H9 (cell line): ENCODE data around the gene AGTPBP1. TPM values are rescaled to one million over a fixed set of nuclear protein-coding genes. Genes with fewer than 3 reads are reported as not detected.

Source experiments
- DNase-seq: peaks from one replicate; pipeline ENCODE4 v3.0.0-alpha.2; 2017
- H2AFZ ChIP-seq: one replicate; pipeline ENCODE4 v1.6.1; 2013; ENCODE audit warnings: mild to moderate bottlenecking, low read length, control low read depth, moderate library complexity
- H2AK5ac ChIP-seq: 2 replicates; pipeline ENCODE4 v1.6.1; 2013; ENCODE audit warnings: low read length, control low read depth, mixed read lengths; ENCODE audit not compliant: insufficient read length
- H2BK120ac ChIP-seq: one replicate; pipeline ENCODE4 v1.6.1; 2013; ENCODE audit warnings: low read depth, mild to moderate bottlenecking, low read length, control low read depth, inconsistent platforms; ENCODE audit not compliant: poor library complexity, severe bottlenecking
- H2BK12ac ChIP-seq: 2 replicates; pipeline ENCODE4 v1.6.1; 2013; ENCODE audit warnings: low read length, control low read depth, mixed read lengths, low read depth; ENCODE audit not compliant: insufficient read length
- H2BK15ac ChIP-seq: 2 replicates; pipeline ENCODE4 v1.6.1; 2013; ENCODE audit warnings: low read depth, low read length, control low read depth
- H2BK20ac ChIP-seq: one replicate; pipeline ENCODE4 v1.6.1; 2013; ENCODE audit warnings: low read depth, mild to moderate bottlenecking, low read length, control low read depth, inconsistent platforms; ENCODE audit not compliant: poor library complexity, severe bottlenecking
- H2BK5ac ChIP-seq: 2 replicates; pipeline ENCODE4 v1.6.1; 2013; ENCODE audit warnings: low read length, control low read depth, mixed read lengths; ENCODE audit not compliant: insufficient read length
- H3K14ac ChIP-seq: 2 replicates; pipeline ENCODE4 v1.6.1; 2013; ENCODE audit warnings: low read length, control low read depth; ENCODE audit not compliant: insufficient read depth
- H3K18ac ChIP-seq: 2 replicates; pipeline ENCODE4 v1.6.1; 2013; ENCODE audit warnings: low read depth, mild to moderate bottlenecking, mixed read lengths, low read length, control low read depth; ENCODE audit not compliant: insufficient read length
- H3K23ac ChIP-seq: 2 replicates; pipeline ENCODE4 v1.6.1; 2013; ENCODE audit warnings: low read length, control low read depth, mixed read lengths, low read depth; ENCODE audit not compliant: insufficient read length
- H3K23me2 ChIP-seq: 2 replicates; pipeline ENCODE4 v1.6.1; 2013; ENCODE audit warnings: low read depth, mild to moderate bottlenecking, mixed read lengths, low read length, control low read depth; ENCODE audit not compliant: insufficient read length, poor library complexity, severe bottlenecking
- H3K27ac ChIP-seq: 2 replicates; pipeline ENCODE4 v1.5.1; 2013; ENCODE audit warnings: low read length, control low read depth, mixed read lengths, low read depth; ENCODE audit not compliant: insufficient read length
- H3K27me3 ChIP-seq: 2 replicates; pipeline ENCODE4 v1.6.1; 2013; ENCODE audit warnings: low read length, control low read depth, inconsistent platforms; ENCODE audit not compliant: insufficient read depth
- H3K4ac ChIP-seq: 2 replicates; pipeline ENCODE4 v1.6.1; 2013; ENCODE audit warnings: low read depth, mild to moderate bottlenecking, control low read depth, inconsistent platforms, low read length, moderate library complexity
- H3K4me1 ChIP-seq: 2 replicates; pipeline ENCODE4 v1.6.1; 2013; ENCODE audit warnings: low read length, control low read depth, inconsistent platforms; ENCODE audit not compliant: insufficient read depth
- H3K4me2 ChIP-seq: 2 replicates; pipeline ENCODE4 v1.6.1; 2013; ENCODE audit warnings: low read length, control low read depth, mixed read lengths; ENCODE audit not compliant: insufficient read length, insufficient read depth
- H3K56ac ChIP-seq: 2 replicates; pipeline ENCODE4 v1.6.1; 2013; ENCODE audit warnings: low read depth, mild to moderate bottlenecking, mixed read lengths, low read length, control low read depth; ENCODE audit not compliant: insufficient read length
- H3K79me1 ChIP-seq: 2 replicates; pipeline ENCODE4 v1.6.1; 2013; ENCODE audit warnings: low read depth, mild to moderate bottlenecking, moderate library complexity, low read length, control low read depth, inconsistent platforms; ENCODE audit not compliant: insufficient read depth, poor library complexity, severe bottlenecking
- H3K79me2 ChIP-seq: 2 replicates; pipeline ENCODE4 v1.6.1; 2013; ENCODE audit warnings: low read length, control low read depth, inconsistent platforms; ENCODE audit not compliant: insufficient read depth
- H3K9ac ChIP-seq: 2 replicates; pipeline ENCODE4 v1.6.1; 2013; ENCODE audit warnings: low read length, control low read depth, mixed read lengths; ENCODE audit not compliant: insufficient read length; ENCODE audit errors: extremely low read depth
- H3K9me3 ChIP-seq: one replicate; pipeline ENCODE4 v1.6.1; 2013; ENCODE audit warnings: low read depth, low read length, inconsistent platforms; ENCODE audit not compliant: control insufficient read depth
- H3T11ph ChIP-seq: one replicate; pipeline ENCODE4 v1.6.1; 2013; ENCODE audit warnings: mild to moderate bottlenecking, low read length, control low read depth, inconsistent platforms
- H4K20me1 ChIP-seq: one replicate; pipeline ENCODE4 v1.6.1; 2013; ENCODE audit not compliant: control insufficient read depth, insufficient read length, insufficient read depth
- H4K5ac ChIP-seq: 2 replicates; pipeline ENCODE4 v1.6.1; 2013; ENCODE audit warnings: low read depth, mild to moderate bottlenecking, mixed read lengths, low read length, control low read depth; ENCODE audit not compliant: insufficient read length
- H4K8ac ChIP-seq: replicated peaks from 2 replicates; pipeline ENCODE4 v1.6.1; 2013; ENCODE audit warnings: low read length, control low read depth, mixed read lengths, low read depth; ENCODE audit not compliant: insufficient read length
- H4K91ac ChIP-seq: 2 replicates; pipeline ENCODE4 v1.6.1; 2013; ENCODE audit warnings: low read depth, mild to moderate bottlenecking, moderate library complexity, mixed read lengths, low read length, control low read depth; ENCODE audit not compliant: insufficient read length
- H3K27ac Mint-ChIP-seq, 3 experiments: 2 replicates in 2 of 3; 3 replicates in 1 of 3; pipeline ENCODE4 v1.8.0; 2020 to 2021; ENCODE audit warnings: mixed read lengths in 3 of 3, mild to moderate bottlenecking in 1 of 3, moderate library complexity in 1 of 3
- H3K27me3 Mint-ChIP-seq: 2 replicates; pipeline ENCODE4 v1.8.0; 2021; ENCODE audit warnings: low read depth, mild to moderate bottlenecking, moderate library complexity, mixed read lengths
- H3K36me3 Mint-ChIP-seq, 3 experiments: 2 replicates in 2 of 3; 3 replicates in 1 of 3; pipeline ENCODE4 v1.8.0; 2020 to 2021; ENCODE audit warnings: low read depth in 3 of 3, mixed read lengths in 3 of 3; ENCODE audit not compliant: insufficient read depth in 1 of 3
- H3K4me1 Mint-ChIP-seq, 2 experiments: 2 replicates each; pipeline ENCODE4 v1.8.0; 2020; ENCODE audit warnings: mixed read lengths in 2 of 2
- H3K4me3 Mint-ChIP-seq, 2 experiments: 2 replicates in 1 of 2; 3 replicates in 1 of 2; pipeline ENCODE4 v1.8.0; 2020 to 2021; ENCODE audit warnings: mild to moderate bottlenecking in 2 of 2, mixed read lengths in 2 of 2, moderate library complexity in 1 of 2
- H3K9me3 Mint-ChIP-seq, 2 experiments: 2 replicates in 1 of 2; 3 replicates in 1 of 2; pipeline ENCODE4 v1.8.0; 2020; ENCODE audit warnings: mild to moderate bottlenecking in 2 of 2, mixed read lengths in 2 of 2, moderate library complexity in 1 of 2
- CTCF ChIP-seq: fragments of 200-600 bp; sonication (generic); conservative IDR thresholded peaks from 3 replicates; pipeline ENCODE4 v1.8.0; 2021; ENCODE audit warnings: antibody characterized with exemption, mild to moderate bottlenecking
- WGBS: extraction: QIAGEN DNeasy Blood & Tissue Kit; methylation state at CpG from one replicate; pipeline ENCODE4 v1.1.7; 2013; ENCODE audit warnings: missing lambda C conversion rate, low lambda C conversion rate, mixed read lengths; ENCODE audit not compliant: insufficient read length; ENCODE audit errors: extremely low coverage; 5-methylcytosine and 5-hydroxymethylcytosine counted together
- total RNA-seq: library from RNA; stranded (reverse); gene quantifications from 2 replicates; pipeline ENCODE4 v1.2.1, GENCODE V29; 2021

AGTPBP1 gene
- total RNA-seq, 1 experiment from 2014 or later: 53.1 TPM

- Histone ChIP-seq H3K79me1 (no peaks in the 10 kb centered on the region), H4K8ac (no peak overlapping the region), H3K9ac (no peak overlapping the region), H2BK12ac (no peak overlapping the region), H3K23me2 (no peaks in the 10 kb centered on the region), H3K14ac (no peak overlapping the region), H3K27me3 (no peaks in the 10 kb centered on the region), H4K5ac (no peak overlapping the region), H2AK5ac (no peak overlapping the region), H2AFZ (no peak overlapping the region), H2BK5ac (no peak overlapping the region), H4K91ac (no peak overlapping the region), H3K56ac (no peak overlapping the region), H3K23ac (no peak overlapping the region), H3K9me3 (no peaks in the 10 kb centered on the region), H3K79me2 (no peaks in the 10 kb centered on the region), H3T11ph (no peak overlapping the region), H2BK15ac (no peak overlapping the region), H2BK120ac (no peak overlapping the region), H3K4ac (no peak overlapping the region), H3K18ac (no peak overlapping the region), H3K4me2 (no peak overlapping the region), H2BK20ac (no peak overlapping the region), H4K20me1 (no peaks in the 10 kb centered on the region), H3K4me1 (no peaks in the 10 kb centered on the region), H3K27ac (no peak overlapping the region)
- no peak for DNase-seq
- no peak overlapping the region for H3K4me3 Mint-ChIP-seq
- H3K36me3 Mint-ChIP-seq: peaks cover 5 to 17% (median 8%) of the 10 kb centered on the region in 3 experiments; a peak in 5 of 7 replicates
- peaks cover 2 to 3% of the 10 kb centered on the region in 2 experiments; a peak in 2 of 4 replicates for H3K4me1 Mint-ChIP-seq
- WGBS: no CpG with 5 or more reads among the region's 1 CpG
- no peaks in the 10 kb centered on the region for H3K27me3 Mint-ChIP-seq
- H3K27ac Mint-ChIP-seq: no peak overlapping the region
- no peaks in the 10 kb centered on the region for H3K9me3 Mint-ChIP-seq
- no peak for TF ChIP-seq CTCF
Measured at GRCh38 chr9:85631809-85632208, 109.9 kb downstream of the AGTPBP1 start.
